Chondrocyte (in vitro differentiated cells): ENCODE results near the gene FILIP1L. TPM values are rescaled to one million over a fixed set of nuclear protein-coding genes. Genes with fewer than 3 reads are reported as not detected.
A peak's percentile ranks its signal among the peaks of the same experiment; 100 is the strongest.

Experiments used
- DNase-seq: peaks from one replicate; pipeline ENCODE4 v3.0.0; 2021; ENCODE audit warnings: mixed read lengths, low spot score
- H3K27ac Mint-ChIP-seq: one replicate; pipeline ENCODE4 v1.8.0; 2021; ENCODE audit warnings: mild to moderate bottlenecking, moderate library complexity, mixed read lengths; ENCODE audit not compliant: unreplicated experiment
- H3K27me3 Mint-ChIP-seq: 2 replicates; pipeline ENCODE4 v1.8.0; 2021; ENCODE audit warnings: low read depth, mixed read lengths
- H3K36me3 Mint-ChIP-seq: 2 replicates; pipeline ENCODE4 v1.8.0; 2021; ENCODE audit warnings: low read depth, mixed read lengths
- H3K4me1 Mint-ChIP-seq: 2 replicates; pipeline ENCODE4 v1.8.0; 2021; ENCODE audit warnings: low read depth, mild to moderate bottlenecking, mixed read lengths
- H3K4me3 Mint-ChIP-seq: one replicate; pipeline ENCODE4 v1.8.0; 2021; ENCODE audit warnings: mild to moderate bottlenecking, moderate library complexity, mixed read lengths; ENCODE audit not compliant: unreplicated experiment
- H3K9me3 Mint-ChIP-seq: 2 replicates; pipeline ENCODE4 v1.8.0; 2021; ENCODE audit warnings: low read depth, mixed read lengths
- CTCF ChIP-seq: fragments of 200-600 bp; sonication (generic); IDR thresholded peaks from 2 replicates; pipeline ENCODE4 v1.5.0; 2021; ENCODE audit warnings: antibody characterized with exemption, mild to moderate bottlenecking, moderate library complexity
- total RNA-seq: library from RNA; stranded (reverse); gene quantifications from 3 replicates; pipeline ENCODE4 v1.2.1, GENCODE V29; 2021

FILIP1L gene
- total RNA-seq, 1 donor from 2014 or later: 122 TPM

GRCh38 chr3:99871231-99872045, 242.9 kb downstream of the FILIP1L start:
- Mint-ChIP-seq H3K27ac (peak overlapping the region; percentile 89), H3K27me3 (no peaks in the 10 kb centered on the region), H3K4me1 (peaks cover 79% of the 10 kb centered on the region), H3K36me3 (peaks cover 17% of the 10 kb centered on the region), H3K4me3 (peak overlapping the region; percentile 78), H3K9me3 (no peaks in the 10 kb centered on the region)
- no peak for TF ChIP-seq CTCF
- no peak for DNase-seq

DNA sequence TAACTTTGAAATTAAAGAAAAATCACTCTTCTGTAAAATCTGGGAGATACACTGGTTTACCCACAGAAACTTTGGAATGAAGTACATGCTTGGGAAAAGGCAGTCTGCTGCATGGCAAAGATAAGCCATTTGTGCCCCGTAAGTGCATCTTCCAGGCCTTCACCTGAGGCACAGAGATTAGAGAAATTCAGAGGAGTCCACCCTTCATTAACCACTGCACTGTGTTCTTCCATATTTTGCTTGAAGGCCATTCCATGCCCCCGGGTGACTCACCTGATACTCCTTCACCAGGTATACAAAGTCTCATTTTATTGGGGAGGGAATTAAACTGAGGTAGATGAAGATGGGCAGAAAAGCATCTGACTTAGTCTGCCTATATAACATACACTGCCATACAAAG, 243.6 kb downstream of the FILIP1L start:
- Mint-ChIP-seq H3K4me1 (peaks cover 83% of the 10 kb centered on the region), H3K4me3 (peak overlapping the region; percentile 45), H3K9me3 (no peaks in the 10 kb centered on the region), H3K27me3 (no peaks in the 10 kb centered on the region), H3K27ac (peak overlapping the region; percentile 89), H3K36me3 (peaks cover 17% of the 10 kb centered on the region)
- no peak for DNase-seq
- TF ChIP-seq CTCF: no peak

GRCh38 chr3:99869621-99870020, 244.7 kb downstream of the FILIP1L start:
- peak overlapping the region; percentile 89 for H3K27ac Mint-ChIP-seq
- H3K4me3 Mint-ChIP-seq: no peak overlapping the region
- H3K9me3 Mint-ChIP-seq: no peaks in the 10 kb centered on the region
- no peak for DNase-seq
- no peaks in the 10 kb centered on the region for H3K27me3 Mint-ChIP-seq
- peaks cover 20% of the 10 kb centered on the region for H3K36me3 Mint-ChIP-seq
- H3K4me1 Mint-ChIP-seq: peaks cover 94% of the 10 kb centered on the region
- no peak for TF ChIP-seq CTCF

- no peak for DNase-seq
- no peaks in the 10 kb centered on the region for H3K27me3 Mint-ChIP-seq
These were observed 246.0 kb downstream of the FILIP1L start for GRCh38 chr3:99868311-99868646.

More at GRCh38 chr3:99868311-99868646, 246.0 kb downstream of the FILIP1L start:
- peak overlapping the region; percentile 96 for H3K27ac Mint-ChIP-seq
- no peak for TF ChIP-seq CTCF
- peaks cover 95% of the 10 kb centered on the region for H3K4me1 Mint-ChIP-seq
- peaks cover 25% of the 10 kb centered on the region for H3K36me3 Mint-ChIP-seq
- H3K4me3 Mint-ChIP-seq: no peak overlapping the region
- H3K9me3 Mint-ChIP-seq: no peaks in the 10 kb centered on the region
